Activated gamma-delta T cell treated with anti-CD3 and anti-CD28 coated beads, Interleukin-2, amount 50 U/mL, for 16 hours (primary cell): ENCODE results near the gene LRRC17.
"Not testable (repeated sequence)": the region's sequence is repeated elsewhere in the genome, so short reads cannot be mapped to it uniquely, and the experiment has no call there.

Source experiments
- DNase-seq: peaks from one replicate; pipeline ENCODE4 v3.0.0-alpha.2; 2020; ENCODE audit warnings: low read depth

The LRRC17 gene

GRCh38 chr7:102942868-102943267, 30.1 kb downstream of the LRRC17 start:
- DNase-seq, result no peak

DNA sequence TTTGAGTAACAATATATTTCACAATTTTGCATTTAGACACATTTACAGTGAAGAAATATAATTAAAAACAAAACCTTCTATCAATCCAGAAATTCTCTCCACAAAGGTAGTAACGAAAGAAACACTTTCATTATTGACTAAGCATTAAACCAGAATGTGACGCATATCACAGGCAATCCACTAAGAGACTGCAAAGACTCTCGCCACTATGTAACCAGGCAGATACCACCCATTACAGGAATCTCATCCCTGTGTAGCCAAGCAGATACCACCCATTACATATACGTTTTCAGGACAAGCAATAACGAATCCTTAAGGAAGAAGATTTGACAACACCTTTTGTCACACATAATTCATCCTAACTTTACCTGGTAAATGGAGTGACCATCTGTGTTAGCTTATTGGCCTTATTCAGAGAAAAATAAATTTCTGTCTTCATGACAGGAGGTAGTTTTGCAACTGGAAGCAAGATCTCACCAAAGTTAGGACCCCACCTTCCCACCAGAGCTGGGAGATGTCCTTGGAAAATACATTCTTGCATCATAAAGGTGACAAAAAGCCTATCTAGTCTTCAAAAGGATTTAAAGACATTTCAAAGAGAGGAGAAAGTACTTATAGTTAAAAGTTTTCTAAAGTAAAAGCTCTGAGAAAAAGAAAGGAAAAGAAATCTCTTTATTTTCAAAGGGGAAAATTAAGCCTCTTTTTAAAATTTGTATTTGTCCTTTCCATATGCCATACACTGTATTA, 30.8 kb downstream of the LRRC17 start:
- no peak for DNase-seq

DNA sequence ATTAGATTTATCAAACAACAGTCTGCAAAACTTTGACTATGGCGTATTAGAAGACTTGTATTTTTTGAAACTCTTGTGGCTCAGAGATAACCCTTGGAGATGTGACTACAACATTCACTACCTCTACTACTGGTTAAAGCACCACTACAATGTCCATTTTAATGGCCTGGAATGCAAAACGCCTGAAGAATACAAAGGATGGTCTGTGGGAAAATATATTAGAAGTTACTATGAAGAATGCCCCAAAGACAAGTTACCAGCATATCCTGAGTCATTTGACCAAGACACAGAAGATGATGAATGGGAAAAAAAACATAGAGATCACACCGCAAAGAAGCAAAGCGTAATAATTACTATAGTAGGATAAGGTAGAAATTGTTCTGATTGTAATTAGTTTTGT, 31.4 kb downstream of the LRRC17 start:
- DNase-seq, result no peak

- DNase-seq, result no peak
Measured at GRCh38 chr7:102951839-102952238, 39.0 kb downstream of the LRRC17 start.

- no peak for DNase-seq
Measured at GRCh38 chr7:102953406-102953805, 40.6 kb downstream of the LRRC17 start.

- not testable (repeated sequence) for DNase-seq
Measured at GRCh38 chr7:102954359-102954758, 41.6 kb downstream of the LRRC17 start.

DNA sequence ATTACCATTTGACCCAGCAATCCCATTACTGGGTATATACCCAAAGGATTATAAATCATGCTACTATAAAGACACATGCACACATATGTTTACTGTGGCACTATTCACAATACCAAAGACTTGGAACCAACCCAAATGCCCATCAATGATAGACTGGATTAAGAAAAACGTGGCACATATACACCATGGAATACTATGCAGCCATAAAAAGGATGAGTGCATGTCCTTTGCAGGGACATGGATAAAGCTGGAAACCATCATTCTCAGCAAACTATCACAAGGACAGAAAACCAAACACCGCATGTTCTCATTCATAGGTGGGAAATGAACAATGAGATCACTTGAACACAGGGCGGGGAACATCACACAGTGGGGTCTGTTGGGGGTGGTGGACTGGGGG, 45.2 kb downstream of the LRRC17 start:
- not testable (repeated sequence) for DNase-seq

GRCh38 chr7:102961993-102962392, 49.2 kb downstream of the LRRC17 start:
- DNase-seq, result not testable (repeated sequence)

DNA sequence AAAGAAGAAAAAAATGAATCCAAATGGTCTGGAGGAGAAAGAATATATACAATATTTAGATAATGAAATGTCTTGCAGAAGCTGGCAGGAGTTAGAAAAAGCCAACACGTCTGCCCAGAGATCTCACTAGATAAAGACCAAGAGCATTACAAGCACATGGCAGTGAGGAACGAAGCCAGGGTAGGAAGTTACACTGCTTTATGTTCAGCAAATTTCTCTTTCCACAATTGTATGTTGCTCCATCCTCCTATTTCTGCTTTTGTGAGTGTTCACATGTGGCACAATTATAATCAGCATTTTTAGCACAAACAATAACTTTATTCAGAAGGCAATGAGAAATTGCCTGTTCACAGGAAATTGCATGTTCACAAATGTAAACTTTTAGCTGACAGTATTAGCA, 53.7 kb downstream of the LRRC17 start:
- no peak for DNase-seq

- no peak for DNase-seq
Measured at GRCh38 chr7:102967798-102968197, 55.0 kb downstream of the LRRC17 start.

DNA sequence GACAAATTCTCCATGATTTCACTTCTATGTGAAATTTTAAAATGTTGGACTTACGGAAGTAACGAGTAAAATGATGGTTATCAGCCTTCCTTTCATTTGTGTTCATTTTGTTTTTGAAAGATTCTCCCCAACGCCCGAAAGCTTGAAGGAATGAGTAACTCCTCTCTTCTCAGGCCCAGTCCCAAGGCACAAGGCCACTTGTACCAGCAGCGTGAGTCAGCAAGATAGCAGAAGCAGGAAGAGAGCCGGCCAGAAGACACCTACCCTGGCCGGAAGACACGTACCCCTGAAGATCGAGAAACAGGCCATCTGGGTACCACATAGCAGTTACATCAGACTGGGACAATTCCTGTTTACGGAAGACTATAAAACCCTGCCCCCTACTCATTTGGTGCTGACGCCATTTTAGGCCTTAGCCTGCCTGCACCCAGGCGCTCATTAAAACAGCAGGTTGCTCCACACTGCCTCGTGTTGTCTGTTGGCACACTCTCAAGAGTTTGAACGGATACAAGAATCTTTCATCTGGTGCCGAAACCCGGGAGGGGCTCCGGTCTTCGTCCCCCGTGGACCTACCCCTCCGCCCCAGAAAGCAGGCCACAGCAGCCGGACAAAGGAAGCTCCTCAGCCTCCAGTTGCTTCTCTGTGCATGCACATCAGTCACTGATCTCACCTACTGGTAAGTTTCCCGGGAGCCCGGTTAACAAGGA, 60.4 kb downstream of the LRRC17 start:
- no peak for DNase-seq

GRCh38 chr7:102974366-102975236, 61.8 kb downstream of the LRRC17 start:
- DNase-seq, result no peak

GRCh38 chr7:102975854-102976253, 63.1 kb downstream of the LRRC17 start:
- DNase-seq, result no peak

DNA sequence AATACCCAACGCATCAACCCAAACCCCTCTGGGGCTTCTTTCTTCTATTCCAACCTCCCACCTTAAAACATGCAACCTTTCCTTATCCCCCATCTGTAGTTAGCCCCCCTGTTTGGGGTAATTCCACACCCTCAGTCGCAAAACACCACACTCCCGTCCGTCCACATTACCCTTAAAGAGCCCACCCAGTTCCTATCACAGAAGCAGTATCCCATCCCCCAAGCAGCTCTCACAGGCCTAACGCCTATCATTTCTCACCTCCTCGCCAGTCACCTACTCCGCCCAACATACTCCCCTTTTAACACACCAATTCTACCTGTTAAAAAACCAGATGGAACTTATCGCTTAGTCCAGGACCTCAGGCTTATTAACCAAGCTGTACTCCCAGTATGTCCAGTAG, 63.7 kb downstream of the LRRC17 start:
- no peak for DNase-seq

- not testable (repeated sequence) for DNase-seq
Measured at GRCh38 chr7:102977586-102977985, 64.8 kb downstream of the LRRC17 start.

DNA sequence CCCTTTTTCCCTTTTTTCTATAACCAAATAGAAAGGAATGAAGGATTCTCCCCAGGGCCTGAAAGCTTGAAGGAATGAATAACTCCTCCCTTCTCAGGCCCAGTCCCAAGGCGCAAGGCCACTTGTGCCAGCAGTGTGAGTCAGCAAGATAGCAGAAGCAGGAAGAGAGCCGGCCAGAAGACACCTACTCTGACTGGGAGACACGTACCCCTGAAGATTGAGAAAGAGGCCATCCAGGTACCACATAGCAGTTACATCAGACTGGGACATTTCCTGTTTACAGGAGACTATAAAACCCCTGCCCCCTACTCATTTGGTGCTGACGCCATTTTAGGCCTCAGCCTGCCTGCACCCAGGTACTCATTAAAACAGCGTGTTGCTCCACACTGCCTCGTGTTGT, 65.5 kb downstream of the LRRC17 start:
- no peak for DNase-seq

DNA sequence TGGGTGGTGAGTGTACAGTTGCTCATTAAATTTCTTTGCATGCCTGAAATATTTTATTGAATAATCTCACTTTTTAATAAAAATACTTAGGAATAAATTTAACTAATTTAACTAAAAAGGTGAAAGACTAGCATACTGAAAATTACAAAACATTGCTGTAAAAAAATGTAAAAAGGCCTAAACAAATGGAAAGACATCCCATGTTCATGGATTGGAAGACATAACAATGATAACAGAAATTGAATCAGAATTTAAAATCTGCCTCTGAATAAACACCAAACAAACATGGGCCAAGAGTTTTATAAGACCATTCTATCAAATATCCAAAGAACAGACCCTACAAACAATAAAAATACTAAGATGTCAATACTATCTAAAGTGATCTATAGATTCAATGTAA, 66.9 kb downstream of the LRRC17 start:
- no peak for DNase-seq

DNA sequence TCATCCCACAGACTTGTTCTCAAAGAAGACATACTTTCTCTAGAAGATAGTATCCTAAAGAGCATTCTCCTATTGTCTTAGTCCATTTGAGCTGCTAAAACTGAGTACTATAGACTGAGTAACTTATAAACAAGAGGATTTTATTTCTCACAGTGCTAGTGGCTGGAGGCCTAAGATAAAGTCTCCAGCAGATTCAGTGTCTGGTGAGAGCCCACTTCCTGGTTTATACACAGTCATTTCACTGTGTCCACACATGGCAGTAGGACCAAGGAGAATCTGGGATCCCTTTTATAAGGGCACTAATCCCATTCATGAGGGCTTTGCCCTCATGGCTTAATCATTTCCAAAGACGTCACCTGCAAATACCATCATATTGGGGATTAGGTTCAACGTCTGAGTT, 68.7 kb downstream of the LRRC17 start:
- no peak for DNase-seq

DNA sequence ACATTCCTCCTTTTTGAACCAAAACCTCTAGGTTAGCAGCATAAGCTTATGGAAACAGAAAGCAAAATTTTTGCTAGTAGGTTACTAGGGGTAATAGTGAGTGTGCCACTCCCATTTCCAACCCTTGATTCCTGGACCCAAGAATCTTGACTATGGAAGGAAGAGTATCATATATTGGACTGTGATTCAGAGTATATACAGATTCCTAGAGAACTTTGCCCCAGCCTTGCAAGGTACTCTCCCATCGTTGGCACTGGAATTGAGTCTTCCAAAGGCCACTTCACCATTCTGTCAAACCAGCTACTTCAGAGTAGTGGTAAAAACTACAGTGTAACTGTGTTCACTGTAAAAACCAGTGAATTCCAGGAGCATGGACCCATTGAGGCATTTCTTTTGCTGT, 69.4 kb downstream of the LRRC17 start:
- no peak for DNase-seq

DNA sequence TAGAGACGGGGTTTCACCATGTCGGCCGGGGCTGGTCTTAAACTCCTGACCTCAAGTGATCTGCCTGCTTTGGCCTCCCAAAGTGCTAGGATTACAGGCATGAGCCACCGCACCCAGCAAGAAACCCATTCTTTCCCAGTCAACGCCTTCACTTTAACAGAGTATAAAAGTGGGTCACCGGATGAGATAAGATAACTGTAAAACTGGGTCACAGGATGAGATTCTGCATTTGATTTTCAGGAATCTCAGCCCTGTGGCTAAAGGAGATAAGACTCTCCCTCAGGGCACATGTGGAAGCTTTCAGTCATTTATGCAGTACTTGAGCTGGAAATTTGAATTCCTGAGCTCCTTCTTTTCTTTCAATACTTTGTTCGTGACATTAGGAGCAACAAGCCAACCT, 70.8 kb downstream of the LRRC17 start:
- DNase-seq, result no peak

DNA sequence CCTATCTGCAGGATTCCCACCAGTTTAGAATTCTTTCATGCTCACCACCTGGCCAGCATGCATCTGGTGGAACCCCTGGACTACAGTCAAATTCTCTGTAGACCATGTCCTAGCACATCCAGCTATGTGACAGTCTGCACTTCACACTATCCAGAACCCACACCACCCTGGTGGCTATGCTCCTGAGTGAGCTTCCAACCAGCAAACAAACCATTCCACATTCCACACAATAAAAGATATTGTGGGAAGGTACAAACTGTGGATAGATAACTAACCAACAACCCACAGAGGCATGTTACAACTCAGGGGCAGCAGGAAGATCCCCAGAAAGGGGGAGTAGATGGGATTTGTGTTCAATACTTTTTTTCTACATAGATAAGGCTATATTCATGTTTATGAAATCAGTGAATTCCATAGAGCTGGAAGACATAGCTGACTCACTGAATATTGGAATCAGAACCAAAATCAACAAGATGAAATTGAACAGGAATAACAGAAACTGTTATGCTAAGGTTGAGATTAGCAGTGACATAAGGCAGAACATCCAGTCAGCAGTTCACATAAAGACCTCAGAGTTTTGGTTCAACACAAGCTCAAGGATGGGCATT, 72.5 kb downstream of the LRRC17 start:
- no peak for DNase-seq

GRCh38 chr7:102988088-102988487, 75.3 kb downstream of the LRRC17 start:
- DNase-seq, result no peak
